GM19240 (cell line): ENCODE measurements around the gene UPF1.

Experiments
- DNase-seq: peaks from one replicate; pipeline ENCODE4 v3.0.0; 2011; ENCODE audit warnings: low spot score; ENCODE audit not compliant: insufficient read length

UPF1 gene

DNA sequence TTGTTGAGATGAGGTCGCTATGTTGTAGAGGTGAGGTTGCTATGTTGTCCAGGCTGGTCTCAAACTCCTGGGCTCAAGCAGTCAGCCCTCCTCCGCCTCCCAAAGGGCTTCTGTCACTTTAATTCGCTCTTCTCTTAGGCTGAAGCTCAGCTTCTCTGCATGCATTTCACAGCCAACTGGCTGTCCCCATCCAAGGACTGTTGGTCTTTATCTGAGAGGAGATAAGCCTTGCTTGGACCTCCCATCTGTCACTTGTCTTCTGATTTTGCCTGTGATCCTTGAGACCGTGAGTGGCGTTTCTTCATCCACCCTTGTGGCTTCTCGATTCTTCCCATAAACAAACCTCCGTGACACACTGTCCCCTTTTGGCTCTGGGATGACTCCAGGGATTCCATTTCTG is 39.8 kb downstream of the UPF1 start:
- no peak for DNase-seq

- DNase-seq, result no peak
Observed at GRCh38 chr19:18875726-18876125, 44.0 kb downstream of the UPF1 start.

DNA sequence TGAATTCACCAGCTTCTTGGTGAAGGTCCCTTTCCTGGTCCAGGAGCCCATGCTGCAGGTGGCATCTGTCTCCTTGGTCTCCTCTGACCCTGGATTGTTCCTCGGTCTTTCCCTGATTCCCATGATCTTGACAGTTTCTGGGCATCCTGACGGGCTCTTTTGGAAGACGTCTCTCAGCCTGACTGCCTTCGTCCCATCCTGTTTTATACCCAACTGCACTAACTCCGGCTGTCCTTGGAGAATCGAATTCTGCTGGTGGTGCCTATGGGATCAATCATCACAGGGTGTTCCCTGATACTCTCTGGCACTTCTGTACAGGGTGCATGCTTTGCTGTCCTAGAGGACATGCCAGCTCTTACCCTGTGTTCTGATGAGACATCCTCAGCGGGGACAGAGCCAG is 45.1 kb downstream of the UPF1 start:
- DNase-seq, result no peak

DNA sequence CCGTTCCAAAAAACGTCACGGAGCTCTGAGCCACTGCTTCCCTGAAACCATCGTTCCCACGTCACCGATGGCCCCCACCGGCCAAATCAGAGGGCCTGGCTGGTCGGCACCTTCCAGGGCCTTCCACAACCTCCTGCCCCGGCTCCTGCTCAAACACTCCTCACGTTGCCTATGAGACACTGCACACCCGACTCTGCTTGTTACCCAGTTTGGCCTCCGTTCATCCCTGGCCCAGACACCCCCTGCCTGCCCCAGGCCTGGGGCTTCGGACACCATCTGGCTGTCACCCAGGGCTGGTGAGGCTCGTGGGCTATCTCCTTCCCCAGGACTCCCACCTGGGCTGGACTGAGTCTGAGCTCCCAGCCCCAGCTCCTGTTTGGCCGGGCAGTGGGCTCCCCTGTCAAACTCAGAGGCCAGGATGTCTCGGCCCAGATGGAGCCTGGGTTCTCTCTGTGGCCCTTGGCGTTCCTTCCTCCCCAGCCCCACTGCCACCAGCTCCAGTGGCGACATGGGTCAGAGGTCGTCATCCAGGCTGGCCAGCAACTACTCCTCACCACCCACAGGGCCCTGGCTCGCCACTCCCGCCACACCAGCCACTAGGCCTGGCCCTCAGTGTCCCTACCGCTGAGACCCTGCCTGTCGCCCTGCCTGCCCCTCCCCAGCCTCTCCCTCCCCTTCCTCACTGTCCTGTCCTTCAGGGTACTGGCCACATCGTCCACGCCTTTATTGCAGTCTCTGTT is 46.5 kb downstream of the UPF1 start:
- no peak for DNase-seq

- DNase-seq, result no peak
Observed at GRCh38 chr19:18878858-18879578, 47.3 kb downstream of the UPF1 start.

- DNase-seq, result no peak
Observed at GRCh38 chr19:18879579-18880373, 48.0 kb downstream of the UPF1 start.

GRCh38 chr19:18881491-18881890 is 49.7 kb downstream of the UPF1 start:
- no peak for DNase-seq

GRCh38 chr19:18883526-18884304 is 52.0 kb downstream of the UPF1 start:
- DNase-seq, result no peak

DNA sequence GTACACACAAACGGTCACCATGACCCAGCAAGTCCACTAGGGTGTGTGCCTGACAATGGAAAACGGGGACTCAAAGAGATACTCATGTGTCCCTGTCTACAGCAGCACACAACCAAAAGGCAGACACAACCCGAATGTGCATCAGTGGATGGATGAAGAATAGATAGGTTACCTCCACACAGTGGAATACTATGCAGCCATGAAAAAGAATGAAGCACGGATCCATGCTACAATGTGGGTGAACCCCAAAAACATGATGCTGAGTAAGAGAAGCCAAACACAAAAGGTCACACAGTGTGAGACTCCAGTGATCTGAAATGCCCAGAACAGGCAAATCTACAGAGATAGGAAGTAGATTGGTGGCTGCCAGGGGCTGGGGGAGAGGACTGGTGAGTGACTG is 55.2 kb downstream of the UPF1 start:
- DNase-seq, result no peak

- no peak for DNase-seq
Observed at GRCh38 chr19:18889949-18890745, 58.4 kb downstream of the UPF1 start.

GRCh38 chr19:18893587-18894253 is 62.0 kb downstream of the UPF1 start:
- no peak for DNase-seq

GRCh38 chr19:18894254-18895037 is 62.7 kb downstream of the UPF1 start:
- DNase-seq, result no peak

GRCh38 chr19:18895038-18895823 is 63.5 kb downstream of the UPF1 start:
- DNase-seq, result no peak

GRCh38 chr19:18895824-18896341 is 64.1 kb downstream of the UPF1 start, which contains the start of gene CERS1:
Gene CERS1, minus strand, starts transcription at chr19:18896158. Its CDS starts 86 bp downstream, at chr19:18896072.
- no peak for DNase-seq

DNA sequence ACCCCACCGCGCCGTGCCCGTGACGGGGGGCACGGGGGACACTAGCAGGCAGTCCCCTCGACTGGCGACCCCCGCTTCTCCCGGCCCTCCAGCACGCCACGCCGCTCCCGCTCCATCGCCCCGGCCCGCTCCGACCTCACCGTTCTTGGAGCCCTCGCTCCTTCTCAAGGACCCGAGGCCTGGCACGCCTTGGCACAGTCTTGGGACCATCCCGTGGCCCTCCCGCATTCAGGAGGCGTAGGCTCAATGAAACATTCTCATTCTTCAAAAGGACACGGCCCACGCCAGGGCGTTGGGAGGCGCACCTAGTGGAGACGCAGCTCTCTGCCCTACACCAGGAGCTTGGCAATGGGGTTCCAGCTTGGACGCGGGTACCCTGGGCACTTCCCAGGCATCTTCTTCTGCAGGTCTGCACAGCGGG is 64.7 kb downstream of the UPF1 start:
- DNase-seq, result no peak

- DNase-seq, result no peak
Observed at GRCh38 chr19:18897094-18898029, 65.6 kb downstream of the UPF1 start.

- no peak for DNase-seq
Observed at GRCh38 chr19:18898081-18898606, 66.4 kb downstream of the UPF1 start.
